Measurements from ENCODE around the gene SNX22. TPM values are rescaled to one million over a fixed set of nuclear protein-coding genes. Genes with fewer than 3 reads are reported as not detected.
"Not testable (repeated sequence)": the region's sequence is repeated elsewhere in the genome, so short reads cannot be mapped to it uniquely, and the experiment has no call there.

The SNX22 gene
- total RNA-seq = 0.78 to 0.91 TPM (median 0.79 TPM) in 3 replicates

- DNase-seq (ENCODE audit: low spot score in 2 of 2, unreplicated experiment in 2 of 2) = peak in 1 of 2 experiments; percentile 55
- peak within 1 kb of the TSS; percentile 68 for H3K4me3 Mint-ChIP-seq
- H3K4me1 Mint-ChIP-seq = peaks cover 12% of the 10 kb centered on the region
- H3K9me3 Mint-ChIP-seq = no peaks in the 10 kb centered on the region
- peaks cover 7% of the 10 kb centered on the region for H3K36me3 Mint-ChIP-seq
- H3K27ac Mint-ChIP-seq = no peak within 1 kb of the TSS
- TF ChIP-seq CTCF (IDR thresholded peaks at IDR 0.05; ENCODE audit: unreplicated experiment) = no peak
- H3K27me3 Mint-ChIP-seq (ENCODE audit: low read depth) = peaks cover 34% of the 10 kb centered on the region
These were observed at the start of gene SNX22 for GRCh38 chr15:64151727-64152506. TSS of gene SNX22 (plus strand) at chr15:64151731. CDS start at chr15:64151776, 45 bp downstream.

GRCh38 chr15:64102497-64102896 lies 49.0 kb upstream of the SNX22 start:
- H3K27me3 Mint-ChIP-seq (ENCODE audit: low read depth) = no peaks in the 10 kb centered on the region
- H3K27ac Mint-ChIP-seq = no peak overlapping the region
- no peak for DNase-seq (ENCODE audit: low spot score in 2 of 2, unreplicated experiment in 2 of 2)
- peaks cover 4% of the 10 kb centered on the region for H3K9me3 Mint-ChIP-seq
- H3K4me3 Mint-ChIP-seq = no peak overlapping the region
- H3K4me1 Mint-ChIP-seq = peaks cover 7% of the 10 kb centered on the region
- TF ChIP-seq CTCF (IDR thresholded peaks at IDR 0.05; ENCODE audit: unreplicated experiment) = no peak
- H3K36me3 Mint-ChIP-seq = peaks cover 3% of the 10 kb centered on the region

DNA sequence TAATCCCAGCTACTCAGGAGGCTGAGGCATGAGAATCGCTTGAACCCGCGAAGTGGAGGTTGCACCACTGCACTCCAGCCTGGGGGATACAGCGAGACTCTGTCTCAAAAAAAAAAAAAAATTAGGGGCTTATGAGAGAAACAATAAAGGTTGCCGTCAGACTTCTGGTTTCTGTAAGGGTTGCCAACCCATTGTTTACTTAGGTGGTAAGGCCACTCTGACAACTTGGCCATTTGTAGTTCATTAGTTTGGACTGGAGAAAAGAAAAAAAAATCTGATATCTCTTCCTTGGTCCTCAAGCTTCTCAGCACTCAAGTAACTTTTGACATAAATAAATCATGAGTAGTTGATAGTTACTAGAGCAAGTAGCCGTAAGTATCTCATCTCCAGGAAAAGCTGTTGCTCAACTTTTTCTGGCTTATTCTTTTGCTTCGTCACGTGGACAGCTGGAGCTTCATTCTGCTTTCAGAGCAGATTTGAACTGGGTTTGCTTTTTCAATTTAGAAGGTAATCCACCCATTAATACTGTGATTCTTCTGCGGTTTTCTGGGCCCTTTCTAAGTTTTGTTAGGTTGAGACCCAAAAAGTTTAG lies 46.3 kb upstream of the SNX22 start:
- Mint-ChIP-seq H3K4me1 (no peaks in the 10 kb centered on the region), H3K36me3 (peaks cover 3% of the 10 kb centered on the region), H3K9me3 (peaks cover 4% of the 10 kb centered on the region), H3K4me3 (no peak overlapping the region), H3K27ac (no peak overlapping the region), H3K27me3 (ENCODE audit: low read depth) (no peaks in the 10 kb centered on the region)
- no peak for DNase-seq (ENCODE audit: low spot score in 2 of 2, unreplicated experiment in 2 of 2)
- TF ChIP-seq CTCF (IDR thresholded peaks at IDR 0.05; ENCODE audit: unreplicated experiment) = no peak

GRCh38 chr15:64107337-64107736 lies 44.2 kb upstream of the SNX22 start:
- no peaks in the 10 kb centered on the region for H3K27me3 Mint-ChIP-seq (ENCODE audit: low read depth)
- H3K27ac Mint-ChIP-seq = no peak overlapping the region
- TF ChIP-seq CTCF (IDR thresholded peaks at IDR 0.05; ENCODE audit: unreplicated experiment) = no peak
- peaks cover 2% of the 10 kb centered on the region for H3K36me3 Mint-ChIP-seq
- peaks cover 2% of the 10 kb centered on the region for H3K9me3 Mint-ChIP-seq
- DNase-seq (ENCODE audit: low spot score in 2 of 2, unreplicated experiment in 2 of 2) = no peak
- no peaks in the 10 kb centered on the region for H3K4me1 Mint-ChIP-seq
- no peak overlapping the region for H3K4me3 Mint-ChIP-seq

GRCh38 chr15:64110108-64110701 lies 41.3 kb upstream of the SNX22 start:
- H3K27me3 Mint-ChIP-seq (ENCODE audit: low read depth); H3K27ac Mint-ChIP-seq; H3K4me1 Mint-ChIP-seq; H3K4me3 Mint-ChIP-seq; DNase-seq (ENCODE audit: low spot score in 2 of 2, unreplicated experiment in 2 of 2); H3K9me3 Mint-ChIP-seq: not testable (repeated sequence)
- H3K36me3 Mint-ChIP-seq = peaks cover 12% of the 10 kb centered on the region
